LNCAP (cell line): Measurements from ENCODE around the gene ZNF385C.

ENCODE experiments used
- TF ChIP-seq, protein P1 (sequence below): fragments of 450-650 bp; IDR thresholded peaks from 2 replicates; pipeline ENCODE4 v1.5.1; 2017; ENCODE audit warnings: mild to moderate bottlenecking

Gene ZNF385C

DNA sequence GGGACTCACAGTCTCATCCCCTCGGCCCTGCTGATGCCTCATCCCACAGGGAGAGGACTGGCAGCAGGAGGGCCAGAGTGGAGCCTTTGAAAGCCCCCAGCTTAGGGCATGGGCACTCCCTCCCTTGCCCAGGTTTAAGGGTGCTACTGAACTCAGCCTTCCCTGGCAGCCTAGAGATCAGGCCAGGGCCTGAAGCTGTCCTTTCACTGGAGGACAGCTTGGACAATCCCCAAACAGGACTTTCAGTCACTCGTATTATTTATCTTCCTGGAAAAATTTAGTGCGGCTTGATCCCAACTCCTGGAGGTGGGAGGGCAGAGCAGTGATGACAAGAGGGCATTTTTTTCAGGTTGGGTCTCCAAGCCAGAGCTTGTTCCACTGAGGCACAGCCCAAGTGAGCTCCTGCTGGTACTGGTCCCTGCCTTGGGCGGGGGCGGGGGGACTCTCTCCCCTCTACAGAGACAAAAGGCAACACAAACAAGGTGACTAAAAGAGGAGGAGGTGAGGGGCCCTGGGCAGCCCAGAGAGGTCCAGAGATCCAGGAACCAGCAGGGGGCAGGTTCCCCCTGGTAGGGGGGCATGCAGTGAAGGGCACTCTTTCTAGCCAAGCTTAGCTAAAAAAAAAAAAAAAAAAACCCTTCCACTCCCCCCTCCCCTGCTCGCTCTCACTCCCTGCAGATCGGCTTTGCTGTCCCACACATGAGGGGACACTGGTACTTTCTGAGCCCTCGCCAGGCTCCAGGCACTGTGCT lies 1.7 kb downstream of the ZNF385C start:
- TF ChIP-seq, protein P1, sequence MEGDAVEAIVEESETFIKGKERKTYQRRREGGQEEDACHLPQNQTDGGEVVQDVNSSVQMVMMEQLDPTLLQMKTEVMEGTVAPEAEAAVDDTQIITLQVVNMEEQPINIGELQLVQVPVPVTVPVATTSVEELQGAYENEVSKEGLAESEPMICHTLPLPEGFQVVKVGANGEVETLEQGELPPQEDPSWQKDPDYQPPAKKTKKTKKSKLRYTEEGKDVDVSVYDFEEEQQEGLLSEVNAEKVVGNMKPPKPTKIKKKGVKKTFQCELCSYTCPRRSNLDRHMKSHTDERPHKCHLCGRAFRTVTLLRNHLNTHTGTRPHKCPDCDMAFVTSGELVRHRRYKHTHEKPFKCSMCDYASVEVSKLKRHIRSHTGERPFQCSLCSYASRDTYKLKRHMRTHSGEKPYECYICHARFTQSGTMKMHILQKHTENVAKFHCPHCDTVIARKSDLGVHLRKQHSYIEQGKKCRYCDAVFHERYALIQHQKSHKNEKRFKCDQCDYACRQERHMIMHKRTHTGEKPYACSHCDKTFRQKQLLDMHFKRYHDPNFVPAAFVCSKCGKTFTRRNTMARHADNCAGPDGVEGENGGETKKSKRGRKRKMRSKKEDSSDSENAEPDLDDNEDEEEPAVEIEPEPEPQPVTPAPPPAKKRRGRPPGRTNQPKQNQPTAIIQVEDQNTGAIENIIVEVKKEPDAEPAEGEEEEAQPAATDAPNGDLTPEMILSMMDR, result no peak

DNA sequence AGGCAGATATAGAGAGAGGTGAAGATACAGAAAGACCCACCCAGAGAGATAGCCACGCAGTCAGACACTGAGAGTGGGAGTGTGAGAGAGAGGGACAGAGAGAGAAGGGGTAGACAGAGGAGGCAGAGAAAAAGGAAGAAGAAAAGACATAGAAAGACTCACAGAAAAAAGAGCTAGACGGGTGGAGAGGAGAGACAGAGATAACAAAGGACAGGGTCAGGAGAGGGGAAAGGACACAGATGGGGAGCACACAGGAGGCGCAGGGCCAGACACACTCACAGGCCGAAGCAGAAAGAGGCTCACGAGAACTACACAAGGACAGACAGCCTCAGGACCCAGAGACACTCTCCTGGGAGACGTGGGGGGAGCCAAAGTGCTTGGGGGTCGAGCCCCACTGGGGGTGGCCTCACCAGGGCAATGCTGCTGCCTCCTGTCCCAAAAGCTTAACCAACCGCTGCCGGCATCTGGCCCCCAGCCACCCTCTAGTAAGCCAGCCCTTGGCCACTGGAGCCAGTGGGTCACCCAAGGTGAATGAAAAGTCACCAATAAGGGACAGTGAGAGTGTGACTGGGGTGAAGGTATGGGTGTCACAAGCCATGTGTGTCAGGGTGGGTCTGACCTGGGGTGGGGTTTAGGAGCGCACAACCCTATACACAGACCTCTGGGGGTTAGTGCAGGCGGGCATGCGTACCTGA lies 3.8 kb downstream of the ZNF385C start:
- TF ChIP-seq, protein P1, result no peak

DNA sequence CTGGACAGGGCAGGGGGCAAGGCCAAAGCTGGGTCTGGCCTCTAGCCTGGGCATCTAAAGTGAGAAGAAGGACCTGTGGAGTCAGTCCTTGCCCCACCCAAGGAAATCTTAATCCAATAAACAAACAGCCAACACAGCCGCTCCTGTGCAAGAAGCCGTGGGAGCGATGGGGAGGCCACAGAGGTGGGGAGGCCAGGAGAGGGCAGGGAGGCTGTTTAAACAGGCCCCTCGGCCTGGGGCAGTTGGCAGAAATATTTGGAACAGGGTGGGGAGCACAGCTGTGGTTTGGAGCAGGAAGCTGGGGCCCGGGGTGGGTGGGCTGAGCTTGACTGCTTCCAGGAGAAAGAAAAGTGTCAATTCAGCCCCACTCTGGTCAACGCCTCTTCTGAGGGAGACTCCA lies 5.3 kb downstream of the ZNF385C start:
- TF ChIP-seq, protein P1, result no peak

DNA sequence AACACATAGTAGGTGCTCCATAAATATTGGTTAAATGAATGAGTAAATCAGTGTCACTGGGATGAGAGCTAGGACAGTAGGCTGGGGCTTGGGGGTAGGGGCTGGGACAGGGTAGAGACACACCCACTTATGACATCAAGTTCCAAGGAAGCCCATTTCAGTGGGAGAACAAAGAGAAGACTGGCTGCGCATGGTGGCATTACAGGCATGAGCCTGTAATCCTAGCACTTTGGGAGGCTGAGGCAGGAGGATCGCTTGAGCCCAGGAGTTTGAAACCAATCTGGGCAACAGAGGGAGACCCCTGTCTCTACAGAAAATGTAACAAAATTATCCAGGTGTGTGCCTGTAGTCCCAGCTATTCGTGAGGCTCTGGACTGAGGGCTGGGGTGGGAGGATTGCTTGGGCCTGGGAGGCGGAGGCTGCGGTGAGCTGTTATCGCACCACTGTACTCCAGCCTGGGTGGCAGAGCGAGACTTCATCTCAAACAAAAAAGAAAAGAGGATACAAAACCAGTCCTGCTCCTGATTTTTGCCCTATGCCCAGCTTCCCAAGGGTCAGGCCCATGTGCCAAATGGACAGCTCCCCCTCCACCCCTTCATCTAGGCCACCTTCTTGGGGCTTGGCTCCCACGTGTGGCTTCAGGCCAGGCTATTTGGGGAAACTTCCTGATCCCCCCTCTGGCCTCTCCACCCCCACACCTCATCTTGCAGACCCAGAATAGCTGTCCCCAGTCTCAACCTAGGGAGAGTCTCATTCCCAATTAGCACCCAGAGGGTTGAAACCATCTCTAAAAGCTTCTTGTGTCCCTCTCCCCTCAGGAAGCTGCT lies 7.1 kb downstream of the ZNF385C start:
- TF ChIP-seq, protein P1, result no peak

DNA sequence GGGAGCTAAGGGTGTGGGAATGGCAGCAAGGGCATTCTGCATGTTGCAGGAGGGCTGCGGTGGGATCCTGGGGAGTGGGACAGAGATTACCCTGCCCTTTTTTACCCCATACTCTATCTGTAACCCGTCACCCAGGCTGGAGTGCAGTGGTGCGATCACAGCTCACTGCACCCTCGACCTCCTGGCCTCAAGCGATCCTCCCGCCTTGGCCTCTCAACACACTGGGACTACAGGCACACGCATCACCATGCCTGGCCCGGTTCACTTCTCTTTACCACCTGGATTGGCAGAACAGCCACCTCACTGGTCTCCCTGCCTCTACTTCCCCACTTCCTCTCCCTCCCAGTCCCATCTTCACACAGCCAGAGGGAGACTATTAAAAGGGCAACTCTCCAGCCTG lies 9.5 kb downstream of the ZNF385C start:
- TF ChIP-seq, protein P1, result no peak

DNA sequence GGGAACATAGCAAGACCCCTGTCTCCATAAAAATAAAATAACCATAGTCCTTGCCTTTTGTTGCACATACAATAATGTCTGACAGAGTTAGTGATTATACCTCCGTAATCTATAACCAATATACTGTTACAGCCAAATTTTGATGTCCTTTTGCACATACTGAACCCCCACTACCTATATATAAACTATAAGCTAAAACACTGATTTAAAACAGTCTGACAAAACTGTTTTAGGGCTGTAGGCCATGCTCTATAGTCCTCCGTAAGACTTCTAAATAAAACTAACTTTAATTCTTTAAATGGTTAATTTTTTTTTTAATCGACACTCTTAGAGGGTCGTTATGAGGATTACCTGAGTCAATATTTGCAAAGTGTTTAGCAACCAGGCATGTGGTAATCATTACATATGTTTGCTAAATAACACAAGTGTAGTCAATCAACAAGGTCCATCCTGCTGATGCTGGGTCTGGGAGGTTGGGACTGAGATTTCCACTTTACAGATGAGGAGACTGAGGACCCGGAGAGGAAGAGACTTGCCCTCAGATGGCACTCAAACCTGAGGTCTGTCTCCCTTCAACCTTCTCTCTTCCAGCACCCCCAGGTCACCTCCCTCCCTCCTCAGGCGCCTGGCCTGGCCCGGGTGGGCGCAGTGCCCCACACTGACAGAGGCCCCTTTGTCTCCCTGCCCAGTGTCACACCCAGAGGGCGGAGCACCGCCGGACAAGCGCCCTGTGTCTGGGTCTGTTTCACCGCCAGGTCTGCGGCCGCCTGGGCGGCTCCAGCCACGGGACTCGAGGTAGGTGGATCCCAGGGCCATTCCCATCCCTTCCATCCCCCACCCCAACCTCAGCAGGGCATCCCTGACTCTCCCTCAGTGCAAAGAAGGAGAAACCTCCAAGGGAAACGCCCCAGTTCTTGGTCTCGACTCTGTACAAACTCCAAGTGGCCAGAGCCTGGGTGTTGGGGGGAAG lies 10.3 kb downstream of the ZNF385C start:
- TF ChIP-seq, protein P1, result no peak
